Putamen (tissue), 1 donor: Measurements from ENCODE around the gene ATL1.
A peak's percentile ranks its signal among the peaks of the same experiment; 100 is the strongest.
"Not testable (repeated sequence)": the region's sequence is repeated elsewhere in the genome, so short reads cannot be mapped to it uniquely, and the experiment has no call there.

Experiments used
- DNase-seq: peaks from one replicate; pipeline ENCODE4 v3.0.0-alpha.2; 2016; ENCODE audit warnings: low spot score

ATL1 gene

GRCh38 chr14:50602035-50602434, 42.1 kb downstream of the ATL1 start:
- no peak for DNase-seq

GRCh38 chr14:50603565-50603964, 43.6 kb downstream of the ATL1 start:
- no peak for DNase-seq

- no peak for DNase-seq
These were observed 45.8 kb downstream of the ATL1 start for GRCh38 chr14:50605766-50606165.

GRCh38 chr14:50606468-50606867, 46.5 kb downstream of the ATL1 start:
- no peak for DNase-seq

- no peak for DNase-seq
These were observed 47.2 kb downstream of the ATL1 start for GRCh38 chr14:50607181-50607580.

GRCh38 chr14:50607761-50608160, 47.8 kb downstream of the ATL1 start:
- DNase-seq: no peak

- DNase-seq: no peak
These were observed 48.4 kb downstream of the ATL1 start for GRCh38 chr14:50608302-50608851.

GRCh38 chr14:50610465-50610864, 50.5 kb downstream of the ATL1 start:
- no peak for DNase-seq

GRCh38 chr14:50612806-50613205, 52.9 kb downstream of the ATL1 start:
- DNase-seq: no peak

GRCh38 chr14:50615056-50615455, 55.1 kb downstream of the ATL1 start:
- peak; percentile 44 for DNase-seq

GRCh38 chr14:50615552-50615951, 55.6 kb downstream of the ATL1 start:
- DNase-seq: peak; percentile 86

- no peak for DNase-seq
These were observed 56.3 kb downstream of the ATL1 start for GRCh38 chr14:50616275-50616674.

- peak; percentile 60 for DNase-seq
These were observed 59.7 kb downstream of the ATL1 start for GRCh38 chr14:50619569-50620141.

GRCh38 chr14:50620341-50620740, 60.4 kb downstream of the ATL1 start:
- no peak for DNase-seq

- no peak for DNase-seq
These were observed 63.0 kb downstream of the ATL1 start for GRCh38 chr14:50622978-50623377.

- DNase-seq: no peak
These were observed 64.5 kb downstream of the ATL1 start for GRCh38 chr14:50624447-50624846.

GRCh38 chr14:50624947-50625346, 65.0 kb downstream of the ATL1 start:
- not testable (repeated sequence) for DNase-seq

- no peak for DNase-seq
These were observed 71.5 kb downstream of the ATL1 start for GRCh38 chr14:50631408-50631821.

GRCh38 chr14:50633954-50634353, 74.0 kb downstream of the ATL1 start:
- DNase-seq: no peak

GRCh38 chr14:50635141-50635540, 75.2 kb downstream of the ATL1 start:
- no peak for DNase-seq

- no peak for DNase-seq
These were observed 87.3 kb downstream of the ATL1 start for GRCh38 chr14:50647282-50647681.

- no peak for DNase-seq
These were observed 87.8 kb downstream of the ATL1 start for GRCh38 chr14:50647753-50648152.

- no peak for DNase-seq
These were observed 89.7 kb downstream of the ATL1 start for GRCh38 chr14:50649691-50650090.

GRCh38 chr14:50656776-50657175, 96.8 kb downstream of the ATL1 start:
- no peak for DNase-seq
